HCEC 1CT (cell line): Measurements from ENCODE around the gene SLC31A1.
A peak's percentile ranks its signal among the peaks of the same experiment; 100 is the strongest.

Experiments
- DNase-seq: peaks from one replicate; pipeline ENCODE4 v3.0.0-alpha.2; 2017

SLC31A1 gene

GRCh38 chr9:113221003-113221799 is at the start of gene SLC31A1, which contains the start of gene FKBP15:
TSS of gene SLC31A1 (plus strand) at chr9:113221544. CDS start at chr9:113256149, 34,605 bp downstream.
TSS of gene FKBP15 (minus strand) at chr9:113221277. CDS start at chr9:113221243, 34 bp downstream.
- peak; percentile 98 for DNase-seq

DNA sequence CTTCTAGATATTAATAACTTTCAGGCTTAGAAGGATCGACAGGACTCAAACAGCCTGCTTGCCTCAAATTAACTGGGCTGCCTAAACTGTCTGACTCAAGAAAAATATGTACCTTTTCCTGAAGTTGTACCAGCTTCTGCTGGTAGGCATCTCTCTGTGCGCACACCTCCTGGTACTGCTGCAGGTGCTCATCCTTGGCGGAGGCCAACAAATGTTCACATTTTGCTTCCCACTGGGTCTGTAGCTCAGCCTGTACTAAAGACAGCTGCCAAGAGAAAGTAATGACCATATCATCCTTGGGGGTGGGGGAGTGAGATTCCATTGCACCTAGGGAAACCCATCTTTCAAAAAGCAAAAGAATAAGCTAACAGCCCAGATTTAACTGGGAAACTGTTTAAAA is 48.0 kb upstream of the SLC31A1 start:
- no peak for DNase-seq

DNA sequence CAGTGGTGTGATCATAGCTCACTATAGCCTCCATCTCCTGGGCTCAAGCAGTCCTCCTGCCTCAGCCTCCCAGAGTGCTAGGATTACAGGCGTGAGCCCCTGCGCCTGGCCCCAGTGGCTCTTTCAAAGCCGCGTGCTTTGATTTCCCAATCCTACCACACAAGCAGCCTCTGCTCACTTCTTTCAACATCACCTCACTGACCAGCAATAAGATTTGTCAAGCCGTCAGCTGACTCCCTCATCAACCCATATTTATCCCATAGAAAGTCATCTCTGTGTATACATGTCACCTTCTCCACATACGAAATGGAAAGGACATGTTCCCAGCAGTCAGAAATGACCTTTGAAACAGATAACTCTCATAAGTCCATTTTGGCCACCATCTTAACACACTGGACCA is 44.5 kb upstream of the SLC31A1 start:
- DNase-seq: no peak

GRCh38 chr9:113177251-113177650 is 44.1 kb upstream of the SLC31A1 start:
- DNase-seq: no peak

GRCh38 chr9:113178087-113178486 is 43.3 kb upstream of the SLC31A1 start:
- peak; percentile 30 for DNase-seq

DNA sequence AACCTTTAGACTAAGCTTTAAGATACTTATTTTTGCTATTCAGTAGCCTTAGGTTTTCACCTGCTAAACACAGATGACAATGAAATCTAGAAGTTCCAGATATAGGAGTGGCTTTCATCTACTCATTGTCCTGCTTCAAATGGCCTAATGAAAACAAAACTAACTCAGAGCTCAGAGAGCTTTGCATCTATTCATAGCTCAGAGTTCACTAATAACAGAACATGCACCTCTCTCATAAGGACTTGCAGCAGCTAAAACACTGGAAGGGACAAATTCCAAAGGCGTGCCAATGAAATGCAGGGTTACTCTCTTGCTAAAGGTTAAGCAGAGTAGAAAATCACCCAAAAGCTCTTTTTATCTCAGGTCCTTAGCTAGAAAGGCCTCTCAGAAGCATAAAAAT is 41.5 kb upstream of the SLC31A1 start:
- DNase-seq: no peak

GRCh38 chr9:113181165-113181564 is 40.2 kb upstream of the SLC31A1 start:
- DNase-seq: no peak

GRCh38 chr9:113183956-113184488 is 37.3 kb upstream of the SLC31A1 start:
- DNase-seq: no peak

DNA sequence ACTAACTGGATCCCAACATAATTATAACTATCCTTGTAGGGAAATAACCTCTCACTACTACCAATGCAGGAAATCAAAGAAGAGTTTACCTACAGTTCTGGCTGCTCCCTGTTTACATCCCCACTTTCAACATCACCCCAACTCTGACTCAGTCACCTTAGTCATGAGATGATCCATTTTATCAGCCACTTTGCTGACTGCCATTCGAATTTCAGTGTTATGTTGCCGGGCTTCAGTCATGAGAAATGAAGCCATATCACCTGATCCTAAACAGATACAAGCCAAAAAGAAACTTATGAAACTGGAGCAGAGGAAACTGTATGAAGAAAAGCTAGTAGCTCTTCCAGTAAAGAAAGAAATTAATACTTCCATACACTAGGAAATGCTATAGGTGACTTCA is 36.8 kb upstream of the SLC31A1 start:
- peak; percentile 71 for DNase-seq

DNA sequence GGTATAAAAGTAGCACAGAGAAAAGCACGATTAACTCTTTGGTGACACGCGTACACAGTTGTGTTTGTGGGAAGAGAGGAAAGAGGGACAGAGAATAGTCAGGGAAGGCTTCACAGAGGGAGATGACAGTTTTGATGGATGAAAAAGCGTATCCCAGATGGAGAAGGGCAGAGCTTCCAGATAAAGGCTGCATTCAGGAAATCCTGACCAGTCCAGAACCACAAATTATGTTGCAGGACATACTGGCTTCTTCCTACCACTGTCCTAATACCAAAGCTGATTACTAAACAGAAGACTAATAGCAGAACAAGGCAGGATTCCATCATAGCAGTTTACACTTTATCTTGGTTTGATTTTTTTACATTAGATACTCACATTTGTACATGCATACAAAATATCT is 36.1 kb upstream of the SLC31A1 start:
- DNase-seq: no peak

DNA sequence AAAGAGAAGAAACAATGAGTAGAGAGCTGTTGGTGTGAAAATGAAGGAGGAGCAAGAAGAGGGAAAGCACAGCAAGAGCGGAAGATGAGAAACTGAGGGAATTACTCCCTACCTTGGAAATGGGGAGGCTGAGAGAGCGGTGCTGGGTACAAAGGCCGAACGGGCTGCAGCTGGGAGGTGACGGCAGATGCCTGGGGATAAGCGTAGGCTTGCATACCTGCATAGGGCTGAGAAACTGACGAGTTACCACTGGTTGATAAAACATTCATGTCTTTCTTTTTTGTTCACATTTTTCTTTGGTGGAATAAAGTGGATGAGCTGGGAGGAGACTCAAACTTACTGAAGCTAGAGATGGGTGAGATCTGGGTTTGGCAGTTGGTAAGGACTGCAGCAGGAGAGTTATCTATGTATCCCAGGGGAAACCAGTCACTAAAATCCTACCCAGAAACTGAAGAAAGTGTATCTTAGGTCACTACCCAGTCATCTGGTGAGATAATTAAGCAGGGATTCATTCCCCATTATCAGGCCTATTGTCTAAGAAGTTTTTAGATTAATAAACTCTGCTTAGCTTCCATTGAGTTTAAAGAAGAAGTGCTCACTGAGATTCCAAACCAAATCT is 35.1 kb upstream of the SLC31A1 start:
- no peak for DNase-seq

GRCh38 chr9:113187929-113188595 is 33.3 kb upstream of the SLC31A1 start:
- DNase-seq: peak; percentile 97

GRCh38 chr9:113192455-113192854 is 28.9 kb upstream of the SLC31A1 start:
- no peak for DNase-seq

DNA sequence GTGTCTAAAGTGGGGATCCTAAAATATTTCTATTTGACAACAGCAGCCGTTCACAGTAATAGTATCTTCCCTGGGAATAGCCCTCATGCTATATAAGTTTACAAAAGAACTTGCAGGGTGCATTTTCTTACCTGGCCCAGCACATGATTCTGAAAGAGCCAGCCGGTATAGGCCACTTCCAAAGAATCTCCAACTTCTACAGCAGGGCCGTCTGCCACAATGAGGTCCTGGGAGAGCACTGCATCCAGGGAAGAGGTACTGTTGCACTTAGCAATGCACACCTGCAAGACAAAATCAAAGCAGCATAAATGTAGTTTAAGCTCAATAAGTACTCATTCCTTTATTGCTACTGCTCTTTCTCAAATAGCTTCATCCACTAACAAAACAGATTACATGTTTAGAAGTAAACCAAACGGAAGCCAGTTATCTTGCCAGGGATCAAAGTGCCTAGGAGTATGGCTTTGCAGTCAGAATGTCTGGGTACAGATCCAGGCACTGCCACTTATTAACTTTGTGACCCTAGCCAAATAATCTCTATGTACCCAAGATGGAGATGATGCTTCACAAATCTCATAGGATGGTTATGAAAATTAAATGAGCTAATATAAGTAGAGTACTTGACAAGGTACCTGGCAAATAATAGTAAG is 21.5 kb upstream of the SLC31A1 start:
- no peak for DNase-seq

GRCh38 chr9:113205432-113205831 is 15.9 kb upstream of the SLC31A1 start:
- DNase-seq: no peak

DNA sequence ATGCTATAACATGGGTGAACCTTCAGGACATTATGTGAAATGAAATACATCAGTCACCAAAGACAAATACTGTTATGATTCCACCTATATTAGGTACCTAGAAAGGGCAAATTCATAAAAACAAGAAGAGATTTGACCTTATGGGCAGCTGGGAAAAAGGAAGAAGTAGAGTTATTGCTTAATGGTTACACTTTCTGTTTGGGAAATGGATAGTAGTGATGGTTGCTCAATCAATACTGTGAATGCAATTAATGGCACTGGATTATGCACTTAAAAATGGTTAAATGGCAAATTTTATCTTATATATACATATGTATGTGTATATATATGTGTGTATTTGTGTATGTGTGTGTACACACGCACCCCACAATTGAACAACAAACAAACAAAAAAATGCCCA is 15.5 kb upstream of the SLC31A1 start:
- DNase-seq: no peak

DNA sequence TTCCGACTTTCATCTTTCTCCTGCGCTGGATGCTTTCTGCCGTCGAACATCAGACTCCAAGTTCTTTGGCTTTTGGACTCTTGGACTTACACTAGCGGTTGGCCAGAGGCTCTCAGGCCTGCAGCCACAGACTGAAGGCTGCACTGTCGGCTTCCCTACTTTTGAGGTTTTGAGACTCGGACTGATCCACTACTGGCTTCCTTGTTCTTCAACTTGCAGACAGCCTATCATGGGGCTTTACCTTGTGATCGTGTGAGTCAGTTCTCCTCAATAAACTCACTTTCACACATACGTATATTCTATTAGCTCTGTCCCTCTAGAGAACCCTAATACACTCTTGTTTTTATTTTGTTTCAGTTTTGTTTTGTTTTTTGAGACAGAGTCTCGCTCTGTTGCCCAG is 10.5 kb upstream of the SLC31A1 start:
- DNase-seq: no peak

DNA sequence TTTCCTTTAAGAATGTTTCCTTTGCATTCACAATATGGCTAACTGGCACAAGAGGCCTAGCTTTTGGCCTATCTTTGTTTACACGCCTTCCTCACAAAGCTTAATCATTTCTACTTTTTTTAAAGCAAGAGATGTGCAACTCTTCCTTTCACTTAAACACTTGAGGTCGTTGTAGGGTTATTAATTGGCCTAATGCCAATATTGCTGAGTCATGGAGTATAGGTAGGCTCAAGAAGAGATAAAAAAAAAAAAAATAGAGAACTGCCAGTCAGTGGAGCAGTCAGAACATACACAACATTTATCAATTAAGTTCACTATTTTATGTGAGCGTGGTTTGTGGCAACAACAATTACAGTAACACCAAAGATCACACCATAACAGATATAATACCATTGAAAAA is 6.2 kb upstream of the SLC31A1 start:
- DNase-seq: no peak

DNA sequence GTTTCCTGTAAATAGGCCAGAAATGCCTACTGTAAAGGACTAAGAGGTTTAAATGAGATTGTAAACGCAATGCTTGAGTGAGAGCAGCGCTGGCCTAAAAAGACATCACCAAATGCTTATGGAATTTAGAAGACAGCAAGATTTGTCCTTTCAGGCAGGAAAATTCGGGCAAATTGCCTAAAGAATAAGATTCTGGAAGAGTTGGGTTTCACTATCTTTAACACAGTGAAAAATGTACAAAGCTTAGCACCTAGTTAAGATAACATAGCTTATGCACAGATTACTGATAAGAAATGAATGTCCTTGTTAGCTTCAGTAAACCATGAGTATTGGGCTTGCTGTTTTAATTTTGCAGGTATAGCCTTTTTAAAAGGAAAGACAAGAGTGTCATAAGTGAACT is 4.9 kb upstream of the SLC31A1 start:
- no peak for DNase-seq

DNA sequence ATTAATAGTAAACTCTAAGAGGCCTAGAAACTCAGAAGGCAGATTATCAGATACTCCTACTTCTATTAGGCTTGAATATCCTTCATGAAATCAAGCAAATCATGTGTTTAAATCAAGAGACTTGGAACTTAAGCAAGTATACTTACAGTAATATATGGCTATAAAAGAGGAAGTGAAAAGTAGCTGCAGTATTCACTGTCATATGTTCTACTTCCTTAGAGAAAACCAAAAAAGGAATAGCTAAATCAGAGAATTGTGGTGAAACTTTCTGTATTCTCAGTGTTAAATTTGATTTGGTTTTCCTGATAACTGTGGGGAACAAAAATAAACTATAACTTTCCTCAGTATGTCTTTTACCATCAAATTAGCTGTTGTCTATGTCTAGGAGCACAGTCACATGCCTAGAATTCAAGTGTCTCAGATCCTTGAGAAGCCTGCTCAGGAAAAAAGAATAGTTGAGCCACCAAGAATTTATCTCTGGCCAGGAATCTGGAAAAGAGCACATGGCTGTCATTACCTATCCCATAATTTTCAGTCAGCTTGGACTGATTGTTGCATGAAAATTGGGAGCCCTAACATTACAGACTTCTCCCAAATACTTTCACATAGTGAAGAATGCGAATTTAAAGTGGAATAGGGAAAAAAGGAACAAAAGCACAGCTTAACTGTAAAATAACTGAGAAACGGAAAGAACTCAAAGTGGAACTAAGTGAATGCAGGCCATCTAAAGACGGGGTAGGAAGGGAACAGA is 2.0 kb upstream of the SLC31A1 start:
- no peak for DNase-seq

- peak; percentile 74 for DNase-seq
Measured at GRCh38 chr9:113219969-113220368, 1.4 kb upstream of the SLC31A1 start.

DNA sequence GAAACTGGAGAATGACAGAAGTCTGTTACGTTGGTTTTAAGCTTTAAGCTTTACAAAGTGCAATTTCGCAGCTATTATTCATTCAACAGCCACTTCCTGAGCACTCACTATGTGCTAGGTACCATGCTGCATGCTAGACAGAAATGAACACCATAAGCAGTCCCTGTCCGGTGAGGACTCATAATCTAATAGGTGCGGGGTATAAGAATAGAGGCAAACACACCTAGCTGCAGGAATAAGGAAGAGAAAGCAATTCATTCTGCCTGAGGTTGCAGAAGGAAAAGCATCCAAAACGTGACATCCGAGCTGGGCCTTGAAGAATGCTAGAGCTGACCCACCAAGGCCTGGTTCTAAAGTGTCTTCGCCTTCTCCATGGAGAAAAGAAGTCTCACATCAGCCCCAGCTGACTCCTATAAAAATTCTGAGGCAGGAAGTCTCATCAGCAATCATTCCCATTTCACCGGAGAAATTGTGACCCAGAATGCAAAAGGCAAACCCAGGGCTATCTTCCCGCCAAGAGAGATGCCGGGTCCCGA is 809 bp upstream of the SLC31A1 start:
- no peak for DNase-seq
